ENCODE results near the gene TACC2. TPM values are rescaled to one million over a fixed set of nuclear protein-coding genes. Genes with fewer than 3 reads are reported as not detected.

TACC2 gene
- total RNA-seq, 4 donors from 2014 or later, result 206 to 606 (median 261) TPM

DNA sequence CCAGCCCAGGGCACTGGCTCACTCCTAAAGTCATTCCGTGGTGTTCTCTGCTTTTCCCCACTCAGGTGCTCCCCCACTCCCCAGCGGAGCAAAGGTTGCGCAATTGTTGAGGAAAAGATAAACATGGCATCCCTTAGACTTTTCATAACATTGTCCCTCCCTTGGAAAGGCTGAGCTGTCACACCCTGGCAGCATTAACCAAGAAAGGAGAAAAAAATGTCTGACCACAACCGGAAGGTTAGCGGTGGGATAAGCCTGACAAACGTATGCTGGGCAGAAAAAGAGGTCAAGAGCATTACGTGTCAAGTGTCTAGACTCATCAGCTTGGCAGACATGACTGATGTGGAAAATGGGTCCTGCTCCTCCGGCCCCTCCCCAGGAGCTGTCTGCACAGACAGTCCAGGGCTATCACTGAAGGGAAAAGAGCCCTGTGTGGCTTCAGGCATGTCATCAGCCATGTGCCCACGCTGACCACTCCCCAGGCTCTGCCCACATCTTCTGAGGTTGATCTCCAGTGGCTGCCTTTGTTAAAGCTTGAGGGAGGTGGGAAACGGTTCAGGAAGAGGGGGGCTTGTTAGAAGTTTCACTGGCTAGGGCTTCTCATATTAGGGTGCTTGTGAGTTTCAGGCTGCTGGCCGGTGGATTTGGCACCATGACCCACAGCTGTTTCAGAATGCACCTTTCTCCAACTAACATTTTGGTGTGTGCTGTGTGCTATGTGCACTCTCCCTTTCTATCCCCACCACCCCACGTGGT, 312.3 kb downstream of the TACC2 start:
- H3K36me3 ChIP-seq, result no peaks in the 10 kb centered on the region
- no peaks in the 10 kb centered on the region for H3K9me3 ChIP-seq
- 62% methylated on average over 11 of the region's 12 CpGs for WGBS
- peaks cover 3% of the 10 kb centered on the region for H3K4me1 ChIP-seq
- DNase-seq (ENCODE audit: low spot score in 2 of 2), result no peak
- no peak overlapping the region for H3K4me3 ChIP-seq
- TF ChIP-seq EP300 (IDR thresholded peaks at IDR 0.05), result no peak
- TF ChIP-seq, protein P1, sequence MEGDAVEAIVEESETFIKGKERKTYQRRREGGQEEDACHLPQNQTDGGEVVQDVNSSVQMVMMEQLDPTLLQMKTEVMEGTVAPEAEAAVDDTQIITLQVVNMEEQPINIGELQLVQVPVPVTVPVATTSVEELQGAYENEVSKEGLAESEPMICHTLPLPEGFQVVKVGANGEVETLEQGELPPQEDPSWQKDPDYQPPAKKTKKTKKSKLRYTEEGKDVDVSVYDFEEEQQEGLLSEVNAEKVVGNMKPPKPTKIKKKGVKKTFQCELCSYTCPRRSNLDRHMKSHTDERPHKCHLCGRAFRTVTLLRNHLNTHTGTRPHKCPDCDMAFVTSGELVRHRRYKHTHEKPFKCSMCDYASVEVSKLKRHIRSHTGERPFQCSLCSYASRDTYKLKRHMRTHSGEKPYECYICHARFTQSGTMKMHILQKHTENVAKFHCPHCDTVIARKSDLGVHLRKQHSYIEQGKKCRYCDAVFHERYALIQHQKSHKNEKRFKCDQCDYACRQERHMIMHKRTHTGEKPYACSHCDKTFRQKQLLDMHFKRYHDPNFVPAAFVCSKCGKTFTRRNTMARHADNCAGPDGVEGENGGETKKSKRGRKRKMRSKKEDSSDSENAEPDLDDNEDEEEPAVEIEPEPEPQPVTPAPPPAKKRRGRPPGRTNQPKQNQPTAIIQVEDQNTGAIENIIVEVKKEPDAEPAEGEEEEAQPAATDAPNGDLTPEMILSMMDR (IDR thresholded peaks at IDR 0.05), result no peak
- no peak for TF ChIP-seq POLR2AphosphoS5 (IDR thresholded peaks at IDR 0.05)
- no peak for TF ChIP-seq POLR2A (IDR thresholded peaks at IDR 0.05)
- H3K27me3 ChIP-seq, result no peaks in the 10 kb centered on the region
- no peak overlapping the region for H3K27ac ChIP-seq

DNA sequence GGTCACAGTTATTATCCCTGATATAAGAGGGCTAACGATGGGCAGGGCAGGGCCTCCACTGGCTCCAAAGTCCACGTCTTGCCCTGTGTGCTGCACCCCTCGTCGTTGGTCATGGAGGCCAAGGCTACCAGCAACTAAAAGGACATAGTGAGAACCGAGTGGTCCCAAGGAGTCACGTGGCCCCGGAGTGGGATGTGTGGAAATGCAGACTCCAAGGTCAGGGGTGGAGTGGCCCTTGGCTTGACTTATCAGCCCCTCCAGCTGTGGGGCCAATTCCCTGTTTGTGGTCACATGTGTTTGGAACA, 312.8 kb downstream of the TACC2 start:
- H3K27me3 ChIP-seq, result no peaks in the 10 kb centered on the region
- TF ChIP-seq POLR2A (IDR thresholded peaks at IDR 0.05), result no peak
- no peak for TF ChIP-seq POLR2AphosphoS5 (IDR thresholded peaks at IDR 0.05)
- TF ChIP-seq, protein P1 (IDR thresholded peaks at IDR 0.05), result no peak
- TF ChIP-seq EP300 (IDR thresholded peaks at IDR 0.05), result no peak
- H3K27ac ChIP-seq, result no peak overlapping the region
- H3K36me3 ChIP-seq, result no peaks in the 10 kb centered on the region
- H3K4me3 ChIP-seq, result no peak overlapping the region
- DNase-seq (ENCODE audit: low spot score in 2 of 2), result no peak
- H3K4me1 ChIP-seq, result peaks cover 3% of the 10 kb centered on the region
- WGBS, result 88% methylated on average over 7 of the region's 7 CpGs
- no peaks in the 10 kb centered on the region for H3K9me3 ChIP-seq

DNA sequence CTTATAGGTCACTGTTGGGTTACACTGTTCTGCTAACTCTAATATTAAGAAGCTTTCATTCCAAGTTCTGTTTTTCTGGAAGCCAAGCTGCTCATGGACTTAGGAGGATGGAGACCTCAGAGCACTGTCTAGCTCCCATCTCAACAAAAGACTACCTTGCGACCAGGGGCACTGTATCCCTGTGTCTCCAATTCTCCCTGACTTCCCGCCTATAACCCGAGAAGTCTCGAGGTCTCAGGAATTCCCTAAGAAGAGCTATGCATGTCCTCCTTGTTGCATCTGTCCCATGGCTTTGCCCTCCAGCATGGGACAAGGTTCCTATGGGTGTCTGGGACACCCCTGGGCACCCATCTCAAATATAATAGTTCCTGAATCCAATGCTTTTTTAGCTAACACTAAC, 313.4 kb downstream of the TACC2 start:
- Histone ChIP-seq H3K4me1 (peaks cover 7% of the 10 kb centered on the region), H3K27ac (no peak overlapping the region), H3K36me3 (no peaks in the 10 kb centered on the region), H3K9me3 (no peaks in the 10 kb centered on the region), H3K27me3 (no peaks in the 10 kb centered on the region), H3K4me3 (no peak overlapping the region)
- TF ChIP-seq EP300 (IDR thresholded peaks at IDR 0.05) (no peak), POLR2AphosphoS5 (IDR thresholded peaks at IDR 0.05) (no peak), POLR2A (IDR thresholded peaks at IDR 0.05) (no peak)
- TF ChIP-seq, protein P1 (IDR thresholded peaks at IDR 0.05), result no peak
- 97% methylated on average over 4 of the region's 4 CpGs for WGBS
- DNase-seq (ENCODE audit: low spot score in 2 of 2), result no peak

DNA sequence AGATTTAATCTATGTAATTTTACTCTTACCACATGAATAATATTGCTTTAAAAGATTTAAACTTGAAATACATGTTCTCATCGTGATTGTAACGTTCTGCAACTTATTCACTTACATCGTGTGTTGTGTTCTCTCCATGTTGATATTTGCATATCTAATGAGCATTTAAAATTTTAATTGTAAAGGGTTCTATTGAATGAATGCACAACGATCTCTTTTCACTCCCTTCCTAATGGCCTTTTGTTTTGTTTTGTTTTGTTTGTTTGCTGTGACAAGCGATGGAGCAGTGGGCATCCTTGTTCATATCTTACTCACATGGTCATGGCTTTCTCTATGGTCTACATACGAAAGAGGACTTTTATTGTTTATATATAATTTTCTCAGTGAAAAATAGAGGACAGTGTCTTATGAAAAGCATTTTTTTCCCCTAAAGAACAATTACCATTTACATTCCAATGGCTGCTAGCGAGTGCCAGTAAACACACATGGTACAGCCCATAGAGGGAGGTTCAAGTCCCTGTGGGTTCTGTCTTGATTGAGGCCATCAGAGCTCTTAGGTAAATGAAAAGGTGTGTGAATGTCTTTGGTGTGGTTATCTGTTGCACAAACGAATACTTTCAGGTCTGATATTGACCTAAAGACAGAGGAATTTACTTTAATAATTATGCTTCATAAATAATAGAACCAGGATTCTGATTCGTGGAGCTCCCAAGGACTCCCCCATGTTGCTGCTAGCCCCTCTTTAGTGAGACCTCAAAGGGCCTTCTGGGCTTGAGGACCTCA, 314.5 kb downstream of the TACC2 start:
- TF ChIP-seq POLR2A (IDR thresholded peaks at IDR 0.05), result no peak
- TF ChIP-seq POLR2AphosphoS5 (IDR thresholded peaks at IDR 0.05), result no peak
- no peak for TF ChIP-seq EP300 (IDR thresholded peaks at IDR 0.05)
- TF ChIP-seq, protein P1 (IDR thresholded peaks at IDR 0.05), result no peak
- 77% methylated on average over 9 of the region's 9 CpGs for WGBS
- Histone ChIP-seq H3K27me3 (no peaks in the 10 kb centered on the region), H3K4me3 (no peak overlapping the region), H3K36me3 (no peaks in the 10 kb centered on the region), H3K27ac (no peak overlapping the region), H3K9me3 (no peaks in the 10 kb centered on the region), H3K4me1 (peaks cover 18% of the 10 kb centered on the region)
- no peak for DNase-seq (ENCODE audit: low spot score in 2 of 2)

Other genes with a start within 250 kb of the TACC2 start
- gene ATE1, start 61.1 kb upstream of the TACC2 start, total RNA-seq, result 10 to 100 TPM; 20.3 to 23.2 (median 21.7) TPM
- gene NSMCE4A, start 13.9 kb upstream of the TACC2 start, total RNA-seq, result 100 to 1,000 TPM in 1 of 4 donors, 10 to 100 TPM in 3; 52.7 to 168 (median 66.4) TPM

Data from suprapubic skin (tissue), 4 donors.